Osteoblast (primary cell): ENCODE measurements around the gene PRKN. TPM values are rescaled to one million over a fixed set of nuclear protein-coding genes. Genes with fewer than 3 reads are reported as not detected.

Experiments
- DNase-seq: peaks from one replicate; pipeline ENCODE4 v3.0.0; 2011; ENCODE audit warnings: low spot score, mixed read lengths; ENCODE audit not compliant: insufficient read length; ENCODE audit errors: missing footprints
- H2AFZ ChIP-seq: 2 replicates; pipeline ENCODE4 v1.6.0; 2011; ENCODE audit warnings: mild to moderate bottlenecking, low read length
- H3K27ac ChIP-seq: 2 replicates; pipeline ENCODE4 v1.5.1; 2011; ENCODE audit warnings: mild to moderate bottlenecking, low read depth, low read length, moderate library complexity
- H3K27me3 ChIP-seq: 2 replicates; pipeline ENCODE4 v1.6.0; 2012; ENCODE audit warnings: mild to moderate bottlenecking, control low read depth, inconsistent platforms, low read length, moderate library complexity; ENCODE audit not compliant: insufficient read depth
- H3K36me3 ChIP-seq: 2 replicates; pipeline ENCODE4 v1.5.1; 2011; ENCODE audit warnings: mild to moderate bottlenecking, low read length, control low read depth, moderate library complexity; ENCODE audit not compliant: insufficient read depth
- H3K4me1 ChIP-seq: 2 replicates; pipeline ENCODE4 v1.5.1; 2011; ENCODE audit warnings: mild to moderate bottlenecking, low read length, control low read depth, moderate library complexity; ENCODE audit not compliant: insufficient read depth
- H3K4me2 ChIP-seq: 2 replicates; pipeline ENCODE4 v1.6.0; 2011; ENCODE audit warnings: mild to moderate bottlenecking, low read length; ENCODE audit not compliant: insufficient read depth
- H3K4me3 ChIP-seq: fragments of 200-600 bp; sonication (generic); 3 replicates; pipeline ENCODE4 v1.5.1; 2012; ENCODE audit warnings: mild to moderate bottlenecking, low read length, inconsistent platforms; ENCODE audit not compliant: insufficient read depth
- H3K79me2 ChIP-seq: 2 replicates; pipeline ENCODE4 v1.6.0; 2012; ENCODE audit warnings: mild to moderate bottlenecking, low read length, control low read depth, inconsistent platforms; ENCODE audit not compliant: insufficient read depth
- H3K9me3 ChIP-seq: 2 replicates; pipeline ENCODE4 v1.5.1; 2011; ENCODE audit warnings: low read depth, low read length, control low read depth
- H4K20me1 ChIP-seq: 2 replicates; pipeline ENCODE4 v1.6.0; 2012; ENCODE audit warnings: mild to moderate bottlenecking, low read length, control low read depth; ENCODE audit not compliant: insufficient read depth
- CTCF ChIP-seq: IDR thresholded peaks from 2 replicates; pipeline ENCODE4 v1.5.1; 2011; ENCODE audit warnings: mild to moderate bottlenecking, low read depth, low read length, moderate library complexity; ENCODE audit errors: extremely low read depth
- total RNA-seq: library from RNA; depleted of rRNA; stranded (reverse); fragments of >200 nt; gene quantifications from 2 replicates; pipeline ENCODE4 v1.2.3, GENCODE V29; 2012

PRKN gene
- total RNA-seq, 1 donor: 2.9 TPM

GRCh38 chr6:162710419-162710818 lies 17.1 kb downstream of the PRKN start:
- no peaks in the 10 kb centered on the region for H3K27me3 ChIP-seq
- H3K36me3 ChIP-seq: no peaks in the 10 kb centered on the region
- no peaks in the 10 kb centered on the region for H4K20me1 ChIP-seq
- no peak overlapping the region for H2AFZ ChIP-seq
- H3K79me2 ChIP-seq: no peaks in the 10 kb centered on the region
- H3K4me3 ChIP-seq: no peak overlapping the region
- DNase-seq: no peak
- no peak for TF ChIP-seq CTCF
- no peak overlapping the region for H3K27ac ChIP-seq
- peaks cover 2% of the 10 kb centered on the region for H3K9me3 ChIP-seq
- no peak overlapping the region for H3K4me2 ChIP-seq
- H3K4me1 ChIP-seq: no peaks in the 10 kb centered on the region

- no peak overlapping the region for H3K4me2 ChIP-seq
- no peak for TF ChIP-seq CTCF
Measured at GRCh38 chr6:162709431-162709830, 18.1 kb downstream of the PRKN start.

GRCh38 chr6:162708971-162709370 lies 18.6 kb downstream of the PRKN start:
- no peaks in the 10 kb centered on the region for H4K20me1 ChIP-seq
- peaks cover 3% of the 10 kb centered on the region for H3K9me3 ChIP-seq
- TF ChIP-seq CTCF: no peak
- H3K79me2 ChIP-seq: no peaks in the 10 kb centered on the region
- no peak for DNase-seq
- H3K27me3 ChIP-seq: no peaks in the 10 kb centered on the region
- H3K4me1 ChIP-seq: no peaks in the 10 kb centered on the region
- H2AFZ ChIP-seq: no peak overlapping the region
- H3K4me2 ChIP-seq: no peak overlapping the region
- H3K4me3 ChIP-seq: no peak overlapping the region
- no peak overlapping the region for H3K27ac ChIP-seq
- H3K36me3 ChIP-seq: no peaks in the 10 kb centered on the region

More at GRCh38 chr6:162709431-162709830, 18.1 kb downstream of the PRKN start:
- H3K4me3 ChIP-seq: no peak overlapping the region
- H3K27ac ChIP-seq: no peak overlapping the region
- no peaks in the 10 kb centered on the region for H3K36me3 ChIP-seq
- H3K4me1 ChIP-seq: no peaks in the 10 kb centered on the region
- peaks cover 2% of the 10 kb centered on the region for H3K9me3 ChIP-seq
- no peaks in the 10 kb centered on the region for H3K79me2 ChIP-seq
- no peak for DNase-seq
- H4K20me1 ChIP-seq: no peaks in the 10 kb centered on the region
- no peaks in the 10 kb centered on the region for H3K27me3 ChIP-seq
- H2AFZ ChIP-seq: no peak overlapping the region

GRCh38 chr6:162706232-162706631 lies 21.3 kb downstream of the PRKN start:
- Histone ChIP-seq H3K4me1 (no peaks in the 10 kb centered on the region), H3K36me3 (no peaks in the 10 kb centered on the region), H3K79me2 (no peaks in the 10 kb centered on the region), H3K27me3 (no peaks in the 10 kb centered on the region), H4K20me1 (no peaks in the 10 kb centered on the region), H3K4me3 (no peak overlapping the region), H2AFZ (no peak overlapping the region), H3K4me2 (no peak overlapping the region), H3K9me3 (peaks cover 2% of the 10 kb centered on the region), H3K27ac (no peak overlapping the region)
- TF ChIP-seq CTCF: no peak
- no peak for DNase-seq
